Nephron (organoid): ENCODE measurements around the gene TTLL3.
A peak's percentile ranks its signal among the peaks of the same experiment; 100 is the strongest.
"Not testable (repeated sequence)": the region's sequence is repeated elsewhere in the genome, so short reads cannot be mapped to it uniquely, and the experiment has no call there.

Source experiments
- H3K27ac Mint-ChIP-seq, 3 experiments: 2 replicates each; pipeline ENCODE4 v1.8.0; 2020; ENCODE audit warnings: mixed read lengths in 3 of 3, mild to moderate bottlenecking in 2 of 3, moderate library complexity in 1 of 3
- H3K27me3 Mint-ChIP-seq: 2 replicates; pipeline ENCODE4 v1.8.0; 2021; ENCODE audit warnings: low read depth, mild to moderate bottlenecking, moderate library complexity, mixed read lengths
- H3K36me3 Mint-ChIP-seq: 2 replicates; pipeline ENCODE4 v1.8.0; 2020; ENCODE audit warnings: low read depth, mixed read lengths
- H3K4me1 Mint-ChIP-seq: 2 replicates; pipeline ENCODE4 v1.8.0; 2020; ENCODE audit warnings: mixed read lengths
- H3K4me3 Mint-ChIP-seq, 3 experiments: 2 replicates each; pipeline ENCODE4 v1.8.0; 2020; ENCODE audit warnings: mild to moderate bottlenecking in 3 of 3, mixed read lengths in 3 of 3, moderate library complexity in 2 of 3
- H3K9me3 Mint-ChIP-seq: 2 replicates; pipeline ENCODE4 v1.8.0; 2020; ENCODE audit warnings: mixed read lengths
- TF ChIP-seq, protein P1 (sequence below), 3 experiments: fragments of 200-600 bp; sonication (generic); IDR thresholded peaks; one replicate each; pipeline ENCODE4 v1.5.0; 2021; ENCODE audit warnings: antibody characterized with exemption in 3 of 3; ENCODE audit not compliant: unreplicated experiment in 3 of 3

TTLL3 gene

DNA sequence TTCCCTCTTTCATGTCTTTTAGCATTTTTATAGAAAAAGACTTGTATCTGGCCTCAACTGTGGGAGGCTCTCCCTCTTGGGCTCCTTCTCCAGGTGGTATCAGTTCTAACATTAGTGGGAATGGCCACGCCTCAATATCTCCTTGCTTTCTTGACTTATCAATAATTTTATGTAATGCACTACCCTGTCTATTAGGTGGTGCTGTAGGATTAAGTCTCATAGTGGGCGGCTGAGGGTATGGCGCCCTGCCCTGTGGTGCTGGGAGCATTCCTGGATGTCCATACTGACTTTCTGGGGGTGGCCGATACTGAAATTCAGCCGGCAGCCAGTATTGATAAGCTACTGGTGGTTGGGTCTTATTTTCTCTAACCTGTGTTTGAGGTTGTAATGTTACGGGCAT, 42.5 kb downstream of the TTLL3 start:
- Mint-ChIP-seq H3K4me1 (peaks cover 35% of the 10 kb centered on the region), H3K9me3 (peaks cover 2% of the 10 kb centered on the region), H3K4me3 (no peak overlapping the region), H3K36me3 (no peaks in the 10 kb centered on the region), H3K27me3 (peaks cover 6% of the 10 kb centered on the region), H3K27ac (no peak overlapping the region)
- TF ChIP-seq, protein P1, sequence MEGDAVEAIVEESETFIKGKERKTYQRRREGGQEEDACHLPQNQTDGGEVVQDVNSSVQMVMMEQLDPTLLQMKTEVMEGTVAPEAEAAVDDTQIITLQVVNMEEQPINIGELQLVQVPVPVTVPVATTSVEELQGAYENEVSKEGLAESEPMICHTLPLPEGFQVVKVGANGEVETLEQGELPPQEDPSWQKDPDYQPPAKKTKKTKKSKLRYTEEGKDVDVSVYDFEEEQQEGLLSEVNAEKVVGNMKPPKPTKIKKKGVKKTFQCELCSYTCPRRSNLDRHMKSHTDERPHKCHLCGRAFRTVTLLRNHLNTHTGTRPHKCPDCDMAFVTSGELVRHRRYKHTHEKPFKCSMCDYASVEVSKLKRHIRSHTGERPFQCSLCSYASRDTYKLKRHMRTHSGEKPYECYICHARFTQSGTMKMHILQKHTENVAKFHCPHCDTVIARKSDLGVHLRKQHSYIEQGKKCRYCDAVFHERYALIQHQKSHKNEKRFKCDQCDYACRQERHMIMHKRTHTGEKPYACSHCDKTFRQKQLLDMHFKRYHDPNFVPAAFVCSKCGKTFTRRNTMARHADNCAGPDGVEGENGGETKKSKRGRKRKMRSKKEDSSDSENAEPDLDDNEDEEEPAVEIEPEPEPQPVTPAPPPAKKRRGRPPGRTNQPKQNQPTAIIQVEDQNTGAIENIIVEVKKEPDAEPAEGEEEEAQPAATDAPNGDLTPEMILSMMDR (IDR thresholded peaks at IDR 0.05; ENCODE audit: unreplicated experiment in 3 of 3) = no peak

DNA sequence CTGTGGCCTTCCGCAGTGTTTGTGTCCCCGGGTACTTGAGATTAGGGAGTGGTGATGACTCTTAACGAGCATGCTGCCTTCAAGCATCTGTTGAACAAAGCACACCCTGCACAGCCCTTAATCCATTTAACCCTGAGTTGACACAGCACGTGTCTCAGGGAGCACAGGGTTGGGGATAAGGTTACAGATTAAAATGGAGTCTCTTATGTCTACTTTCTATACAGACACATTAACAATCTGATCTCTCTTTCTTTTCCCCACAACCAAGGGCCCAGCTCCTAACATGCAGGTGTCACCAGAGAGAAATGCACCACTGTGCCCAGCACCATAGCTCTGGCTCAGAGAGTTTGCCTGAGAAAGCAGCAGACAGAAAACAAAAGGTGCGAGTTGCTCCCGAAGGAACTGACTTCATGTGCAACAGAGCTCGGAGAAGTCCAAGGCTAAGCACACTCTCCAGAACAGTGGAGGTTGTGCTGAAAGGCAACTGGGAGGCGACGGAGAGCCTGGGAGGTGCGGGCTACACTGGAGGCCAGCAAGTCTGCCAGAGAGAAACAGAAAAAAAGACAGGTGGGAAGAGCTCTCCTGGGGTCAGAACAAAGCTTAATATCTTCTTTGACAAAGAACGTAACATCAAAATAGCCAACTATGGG, 44.4 kb downstream of the TTLL3 start:
- Mint-ChIP-seq H3K27ac (peak overlapping the region in 2 of 3 experiments; percentile 18 to 65), H3K4me1 (peaks cover 31% of the 10 kb centered on the region)
- H3K9me3 Mint-ChIP-seq = not testable (repeated sequence)

DNA sequence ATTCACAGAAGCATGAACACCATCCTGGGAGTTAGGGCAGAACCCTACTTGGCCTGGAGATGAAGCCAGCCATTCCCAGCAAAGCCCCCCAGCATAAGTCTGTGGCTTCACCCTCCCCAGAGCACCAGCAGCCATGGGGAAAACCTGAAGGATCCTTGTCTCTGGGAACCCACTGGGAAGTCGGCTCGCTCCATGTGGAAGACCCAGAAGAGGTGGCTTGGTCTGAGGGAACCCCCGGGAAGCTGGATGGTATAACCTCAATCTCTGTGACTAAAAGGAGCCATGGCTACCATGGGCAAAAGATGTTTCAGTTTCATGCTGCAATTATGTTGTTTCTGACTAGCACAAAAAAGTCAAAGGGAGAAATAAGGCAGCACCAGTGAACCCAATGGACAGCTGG, 45.5 kb downstream of the TTLL3 start:
- H3K9me3 Mint-ChIP-seq = peaks cover 2% of the 10 kb centered on the region
- H3K4me1 Mint-ChIP-seq = peaks cover 31% of the 10 kb centered on the region
- H3K27ac Mint-ChIP-seq = no peak overlapping the region
- H3K27me3 Mint-ChIP-seq = peaks cover 6% of the 10 kb centered on the region
- H3K4me3 Mint-ChIP-seq = no peak overlapping the region
- TF ChIP-seq, protein P1 (IDR thresholded peaks at IDR 0.05; ENCODE audit: unreplicated experiment in 3 of 3) = no peak
- H3K36me3 Mint-ChIP-seq = no peaks in the 10 kb centered on the region

More for the DNA sequence above, 44.4 kb downstream of the TTLL3 start:
- H3K4me3 Mint-ChIP-seq = peak overlapping the region in 1 of 3 experiments; percentile 11
- not testable (repeated sequence) for H3K36me3 Mint-ChIP-seq, H3K27me3 Mint-ChIP-seq

DNA sequence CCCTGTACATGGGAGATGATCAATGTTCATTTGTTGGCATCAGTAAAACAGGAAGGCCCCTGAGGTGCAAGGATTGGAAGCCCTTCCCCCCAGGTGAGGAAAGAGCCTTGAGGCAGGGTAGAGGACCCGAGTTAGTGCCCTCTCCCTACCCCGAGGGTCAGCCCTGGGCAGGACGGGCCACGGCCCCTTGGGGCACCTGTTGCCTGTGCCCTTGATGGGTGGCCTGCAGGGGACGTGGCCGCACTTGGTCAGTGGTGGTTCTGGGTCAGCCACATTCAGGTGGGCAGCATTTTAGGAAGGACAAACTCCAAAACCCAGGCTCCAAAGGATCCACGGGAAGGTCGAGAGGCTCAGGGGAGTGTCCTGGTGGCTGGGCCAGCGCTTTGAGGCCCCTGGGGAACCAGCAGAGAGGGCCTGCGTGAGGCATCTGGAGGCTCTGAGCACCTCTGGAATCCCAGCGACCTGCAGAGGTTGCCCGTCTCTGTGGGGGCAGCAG, 49.5 kb downstream of the TTLL3 start:
- Mint-ChIP-seq H3K9me3 (peaks cover 1% of the 10 kb centered on the region), H3K4me1 (peaks cover 15% of the 10 kb centered on the region), H3K27ac (no peak overlapping the region), H3K4me3 (no peak overlapping the region), H3K27me3 (no peaks in the 10 kb centered on the region), H3K36me3 (no peaks in the 10 kb centered on the region)
- TF ChIP-seq, protein P1 (IDR thresholded peaks at IDR 0.05; ENCODE audit: unreplicated experiment in 3 of 3) = no peak

DNA sequence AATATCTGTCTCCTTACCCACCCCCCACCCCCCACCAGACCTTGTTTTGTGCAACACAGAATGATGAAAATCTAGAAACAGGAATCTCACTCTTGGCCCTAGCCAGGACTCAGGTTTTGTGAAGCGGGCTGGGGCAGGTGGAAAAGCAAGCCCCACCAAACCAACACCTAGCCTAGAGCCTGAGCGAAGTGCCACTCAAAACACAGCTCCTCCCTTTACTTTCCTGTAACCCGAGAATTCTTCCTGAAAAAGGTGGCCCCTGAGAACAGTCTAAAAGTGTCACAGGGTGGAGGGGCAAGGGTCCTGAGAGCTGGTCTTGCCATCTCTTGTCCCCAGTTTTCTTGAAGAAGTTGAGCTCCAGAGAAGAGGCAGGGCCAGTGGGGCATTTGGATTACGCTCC, 51.1 kb downstream of the TTLL3 start:
- H3K36me3 Mint-ChIP-seq = no peaks in the 10 kb centered on the region
- no peaks in the 10 kb centered on the region for H3K9me3 Mint-ChIP-seq
- H3K27me3 Mint-ChIP-seq = no peaks in the 10 kb centered on the region
- H3K4me1 Mint-ChIP-seq = peaks cover 17% of the 10 kb centered on the region
- no peak overlapping the region for H3K4me3 Mint-ChIP-seq
- no peak overlapping the region for H3K27ac Mint-ChIP-seq
- TF ChIP-seq, protein P1 (IDR thresholded peaks at IDR 0.05; ENCODE audit: unreplicated experiment in 3 of 3) = no peak

DNA sequence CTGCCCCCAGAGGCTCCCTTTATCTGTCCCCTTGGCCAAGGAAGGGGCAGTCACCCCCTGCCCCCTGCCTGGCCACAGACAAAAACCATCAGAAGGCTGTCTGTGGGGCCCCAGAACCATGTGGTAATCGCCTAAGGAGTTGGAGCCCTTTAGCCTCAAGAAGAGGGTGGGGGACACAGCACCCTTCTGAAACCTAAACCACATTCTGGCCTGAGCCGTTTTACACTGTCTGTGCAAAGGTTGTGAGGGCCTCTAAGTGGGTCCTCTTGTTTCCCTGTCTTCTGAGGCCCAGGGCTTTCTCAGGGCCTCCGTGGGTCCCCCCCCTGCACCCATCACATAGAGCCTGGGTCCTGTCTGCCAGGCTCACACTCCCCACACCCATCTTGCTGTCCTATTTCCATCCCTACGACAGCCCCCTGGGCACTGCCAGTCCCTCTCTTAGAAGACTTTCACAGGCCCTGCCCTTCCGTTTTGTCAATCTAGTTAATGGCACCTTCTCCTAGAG, 51.6 kb downstream of the TTLL3 start:
- Mint-ChIP-seq H3K27ac (peak overlapping the region; percentile 43 to 63 (median 56)), H3K27me3 (no peaks in the 10 kb centered on the region), H3K36me3 (no peaks in the 10 kb centered on the region), H3K4me3 (no peak overlapping the region), H3K4me1 (peaks cover 22% of the 10 kb centered on the region), H3K9me3 (no peaks in the 10 kb centered on the region)
- TF ChIP-seq, protein P1 (IDR thresholded peaks at IDR 0.05; ENCODE audit: unreplicated experiment in 3 of 3) = no peak
